SHP77 treated with DMSO at 0.1 percent for 48 hours (cell line): ENCODE results near the gene RASSF6.
"Not testable (repeated sequence)": the region's sequence is repeated elsewhere in the genome, so short reads cannot be mapped to it uniquely, and the experiment has no call there.

Experiments
- DNase-seq: peaks from one replicate; lab custom pipeline; 2025; lab: John Stamatoyannopoulos, UW

RASSF6 gene, protein sequence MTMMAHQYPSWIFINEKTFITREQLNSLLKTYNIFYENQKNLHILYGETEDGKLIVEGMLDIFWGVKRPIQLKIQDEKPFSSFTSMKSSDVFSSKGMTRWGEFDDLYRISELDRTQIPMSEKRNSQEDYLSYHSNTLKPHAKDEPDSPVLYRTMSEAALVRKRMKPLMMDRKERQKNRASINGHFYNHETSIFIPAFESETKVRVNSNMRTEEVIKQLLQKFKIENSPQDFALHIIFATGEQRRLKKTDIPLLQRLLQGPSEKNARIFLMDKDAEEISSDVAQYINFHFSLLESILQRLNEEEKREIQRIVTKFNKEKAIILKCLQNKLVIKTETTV

DNA sequence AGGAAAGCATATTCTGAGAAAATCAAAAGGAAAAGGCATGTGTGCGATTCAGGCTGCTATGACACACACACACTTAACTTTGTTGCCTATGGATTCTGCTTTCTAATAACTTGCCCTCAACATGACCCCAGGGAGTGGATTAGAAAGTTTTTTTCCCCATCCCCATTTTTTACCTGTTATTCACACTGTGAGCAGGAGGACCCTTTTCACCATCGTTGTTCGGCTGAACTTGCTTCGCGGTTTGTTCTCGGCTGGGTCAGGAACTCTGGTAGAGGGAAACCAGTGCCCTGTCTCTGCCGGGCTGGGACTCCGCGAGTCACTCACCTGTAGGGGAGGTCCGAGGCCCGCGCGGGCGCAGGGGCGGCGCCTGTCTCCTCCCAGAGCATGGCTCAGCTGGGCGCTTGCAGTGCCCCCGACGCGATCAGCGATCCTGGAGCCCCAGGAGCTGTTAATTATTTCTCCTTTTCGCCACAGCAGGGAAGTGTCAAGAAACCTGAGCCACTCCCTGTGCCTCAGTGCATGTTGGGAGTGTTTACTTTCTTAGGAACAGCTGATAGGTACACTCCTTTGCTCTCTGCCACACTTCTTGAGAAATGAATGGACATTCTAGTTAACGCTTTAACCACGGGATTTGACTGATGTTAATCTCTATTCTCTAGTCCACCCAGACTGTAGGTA is at the start of gene RASSF6:
TSS of gene RASSF6 (minus strand) at position 322 of the 678 bp plus-strand sequence. CDS start 8,641 bp downstream, outside the sequence.
- no peak for DNase-seq

DNA sequence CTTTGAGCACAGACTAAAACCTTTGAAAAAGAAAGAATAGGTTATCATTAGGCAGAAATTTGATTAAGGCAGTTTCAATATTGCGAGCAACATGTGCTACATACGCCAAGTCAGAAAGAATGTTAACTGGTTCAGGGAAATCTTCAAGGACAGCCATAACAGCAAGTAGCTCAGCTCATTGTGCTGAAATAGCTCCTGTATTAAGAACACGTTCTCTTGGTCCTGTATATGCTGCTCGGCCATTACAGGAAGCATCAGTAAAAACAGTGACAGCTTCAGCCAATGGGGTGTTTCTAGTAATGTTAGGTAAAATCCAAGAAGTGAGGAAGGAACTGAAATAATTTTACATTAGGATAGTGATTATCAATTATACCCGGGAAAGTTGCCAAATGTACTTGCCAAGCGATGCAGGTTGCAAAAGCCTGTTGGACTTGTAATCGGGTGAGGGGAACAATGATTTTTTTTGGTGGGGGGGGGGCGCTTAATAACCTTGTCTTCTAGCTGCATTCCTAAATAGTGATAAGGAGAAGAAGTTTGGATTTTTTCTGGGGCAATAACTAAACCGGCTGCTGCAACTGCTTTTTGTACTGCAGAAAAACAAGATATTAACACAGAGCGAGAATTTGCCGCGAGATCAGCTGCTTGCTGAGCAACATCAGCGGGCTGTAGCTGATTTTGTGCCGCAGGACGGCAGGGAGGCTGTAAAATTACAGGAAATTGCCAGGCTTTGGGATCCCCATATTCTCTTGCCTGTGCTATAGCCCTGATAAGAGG is 49.4 kb upstream of the RASSF6 start:
- DNase-seq = peak; percentile 28

DNA sequence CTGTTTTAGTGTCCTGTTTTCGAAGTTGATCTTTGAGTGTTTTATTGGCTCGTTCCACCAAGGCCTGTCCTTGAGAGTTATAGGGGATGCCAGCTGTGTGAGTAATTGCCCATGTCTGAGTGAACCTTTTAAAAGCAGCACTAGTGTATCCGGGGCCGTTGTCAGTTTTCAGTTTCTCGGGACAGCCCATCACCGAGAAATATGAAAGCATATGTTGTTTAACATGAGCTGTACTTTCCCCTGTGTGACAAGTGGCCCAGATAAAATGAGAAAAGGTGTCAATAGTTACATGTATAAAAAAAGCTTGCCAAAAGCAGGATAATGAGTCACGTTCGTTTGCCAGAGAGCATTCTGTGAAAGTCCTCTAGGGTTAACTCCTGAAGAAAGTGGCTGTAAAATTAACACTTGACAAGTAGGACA is 48.6 kb upstream of the RASSF6 start:
- no peak for DNase-seq

DNA sequence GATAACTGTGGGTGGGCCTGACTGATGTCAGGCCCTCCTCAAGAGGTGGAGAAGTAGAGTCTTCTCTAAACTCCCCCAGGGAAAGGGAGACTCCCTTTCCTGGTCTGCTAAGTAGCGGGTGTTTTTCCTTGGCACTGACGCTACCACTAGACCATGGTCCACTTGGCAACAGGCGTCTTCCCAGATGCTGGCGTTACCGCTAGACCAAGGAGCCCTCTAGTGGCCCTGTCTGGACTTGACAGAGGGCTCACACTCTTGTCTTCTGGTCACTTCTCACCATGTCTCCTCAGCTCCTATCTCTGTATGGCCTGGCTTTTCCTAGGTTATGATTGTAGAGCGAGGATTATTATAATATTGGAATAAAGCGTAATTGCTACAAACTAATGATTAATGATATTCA is 45.7 kb upstream of the RASSF6 start:
- not testable (repeated sequence) for DNase-seq

DNA sequence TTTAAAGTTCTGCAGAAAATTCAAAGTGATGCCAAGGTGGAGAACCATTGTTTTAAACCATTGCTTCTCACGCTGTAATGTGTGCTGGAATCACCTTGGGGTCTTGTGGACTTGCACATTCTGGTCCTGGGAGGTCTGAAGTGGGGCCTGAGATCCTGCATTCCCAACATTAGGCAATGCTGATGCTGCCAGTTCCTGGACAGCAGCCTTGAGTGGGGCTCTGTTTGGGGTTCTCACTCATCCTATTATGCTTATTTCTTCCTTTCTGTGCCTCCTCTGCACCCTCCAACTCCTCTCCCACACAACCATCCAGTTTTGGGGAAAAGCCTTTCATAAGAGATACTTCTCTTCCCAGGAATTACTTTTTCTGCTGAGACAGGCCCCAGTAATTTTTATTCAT is 44.2 kb upstream of the RASSF6 start:
- no peak for DNase-seq

DNA sequence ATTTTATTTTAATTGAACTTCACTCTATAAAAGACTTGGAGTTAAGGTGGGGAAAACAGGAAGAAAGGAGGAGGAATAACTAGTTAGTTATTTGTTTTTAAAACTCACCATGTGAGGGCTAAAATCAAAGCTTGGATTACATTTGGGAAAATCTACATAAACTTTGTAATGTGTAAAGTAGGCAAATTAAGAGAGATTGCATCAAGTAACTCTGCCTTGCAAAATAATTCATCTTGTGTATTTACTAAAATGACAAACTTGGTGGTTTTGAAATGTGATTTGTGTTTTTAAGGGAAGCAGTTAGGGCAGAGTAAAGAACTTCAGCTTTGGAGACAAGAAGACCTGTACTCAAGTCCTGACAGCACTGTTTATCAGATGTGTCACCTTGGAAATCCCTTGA is 43.3 kb upstream of the RASSF6 start:
- DNase-seq = no peak

DNA sequence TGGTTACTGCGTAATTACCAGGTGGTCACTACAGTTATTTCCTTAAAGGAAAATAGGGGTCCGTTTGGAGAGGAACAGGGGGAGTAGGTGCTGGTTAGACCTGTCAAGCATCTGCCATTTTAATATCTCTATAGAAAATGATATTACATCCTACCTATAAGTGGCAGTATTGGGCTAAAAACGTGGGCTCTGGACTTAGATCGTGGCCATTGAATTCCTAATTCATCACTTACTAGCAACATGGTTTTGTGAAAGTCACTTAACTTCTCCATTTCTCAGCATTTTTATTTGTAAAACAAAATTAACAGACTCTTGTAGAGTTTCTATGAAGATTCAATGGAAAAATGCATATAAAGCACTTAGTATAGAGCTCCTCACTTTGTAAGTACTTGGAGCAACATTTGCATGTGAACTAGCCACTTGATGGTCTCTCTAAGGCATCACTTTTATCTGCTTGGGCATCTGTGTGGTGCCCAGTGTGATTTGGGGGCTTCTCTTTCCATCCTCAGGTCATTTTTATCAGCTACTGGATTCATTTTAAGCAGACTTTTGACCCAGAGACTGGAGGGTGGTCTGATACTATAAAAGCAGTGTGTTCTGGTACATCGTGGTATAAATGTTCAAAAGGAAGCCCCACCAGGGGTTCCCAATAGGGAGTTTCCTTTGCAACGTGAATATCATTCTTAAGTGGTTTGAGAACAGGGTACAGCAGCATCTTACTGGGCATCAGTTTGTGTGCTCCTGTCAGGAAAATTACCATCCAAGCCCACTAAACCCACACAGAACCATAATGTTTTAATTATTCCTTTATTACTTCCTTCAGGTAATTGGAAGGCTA is 42.7 kb upstream of the RASSF6 start:
- DNase-seq = peak; percentile 58

DNA sequence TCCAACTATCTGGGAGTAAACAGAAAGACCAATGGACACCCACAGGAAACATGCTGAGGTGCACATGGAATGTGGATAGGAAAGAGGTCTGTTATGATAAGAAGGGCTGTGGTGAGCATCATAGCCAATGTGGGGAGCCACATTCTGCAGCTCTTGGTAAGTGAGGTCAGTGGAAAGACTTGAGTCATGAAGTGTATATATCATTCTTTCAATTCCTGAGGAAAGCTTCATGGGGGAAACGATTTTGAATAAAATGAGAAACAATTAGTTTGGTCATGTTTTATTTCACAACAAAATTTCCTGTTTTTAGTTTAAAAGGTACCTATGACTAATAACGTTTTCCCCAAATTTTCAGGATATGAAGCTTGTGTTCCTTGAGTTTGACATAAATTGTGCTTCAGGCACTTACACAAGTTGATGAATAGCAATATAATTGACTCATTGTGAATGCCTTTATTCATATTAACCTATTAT is 41.4 kb upstream of the RASSF6 start:
- no peak for DNase-seq

DNA sequence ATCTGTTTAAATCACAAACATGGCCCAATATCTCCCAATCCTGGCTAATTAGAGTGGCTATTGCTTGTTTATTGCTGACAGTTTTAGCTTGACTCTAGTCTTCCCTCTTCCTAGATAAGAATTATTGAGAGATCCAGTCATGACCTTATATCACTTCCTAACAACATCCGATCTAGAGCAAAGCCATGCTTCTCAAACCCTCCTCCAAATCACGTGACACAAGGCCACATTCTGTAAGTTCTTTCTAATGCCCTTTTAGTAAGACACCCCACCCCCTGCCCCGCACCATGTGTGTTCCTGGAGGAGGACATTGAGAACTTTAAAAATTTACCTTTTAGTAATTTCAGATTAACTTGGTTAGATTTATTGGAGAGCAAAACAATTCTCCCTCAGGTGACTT is 40.6 kb upstream of the RASSF6 start:
- DNase-seq = no peak

DNA sequence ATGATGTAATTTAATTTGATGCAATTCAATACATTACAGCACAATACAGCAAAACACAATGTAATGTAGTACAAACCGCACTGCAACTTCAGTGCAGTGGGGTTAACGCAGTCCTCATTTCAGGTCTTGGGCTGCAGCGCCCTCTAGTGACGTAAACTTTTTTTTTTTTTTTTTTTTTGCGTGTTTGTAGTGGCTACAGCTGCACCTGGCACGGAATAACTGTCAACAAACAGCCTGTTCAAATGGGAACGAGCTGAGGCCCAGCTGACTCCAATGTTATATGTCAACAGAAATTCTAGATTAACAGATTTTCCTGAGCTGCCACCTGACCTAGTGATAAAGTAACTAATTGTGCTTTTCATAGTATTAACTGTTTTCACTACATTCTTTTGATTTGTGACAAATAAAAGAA is 33.5 kb upstream of the RASSF6 start:
- peak; percentile 76 for DNase-seq

DNA sequence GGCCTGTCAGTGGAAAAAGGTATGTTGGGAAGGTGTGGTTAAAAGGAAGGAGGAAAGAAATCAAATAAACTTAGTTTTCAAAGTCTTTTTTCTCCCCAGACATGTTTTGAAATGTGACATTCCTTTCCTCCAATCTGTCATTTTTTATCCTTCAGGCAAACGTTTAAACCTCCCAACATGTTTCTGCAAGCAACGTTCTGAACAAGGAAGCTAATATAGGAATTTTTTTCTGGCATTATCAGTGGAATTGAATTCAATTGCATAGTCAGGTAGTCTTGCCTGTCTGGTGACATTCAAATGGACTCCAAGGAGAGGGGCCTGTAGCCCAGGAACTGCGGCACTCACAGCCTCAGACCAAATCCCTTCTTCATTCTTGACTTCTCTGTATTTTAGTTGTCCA is 30.0 kb upstream of the RASSF6 start:
- no peak for DNase-seq

DNA sequence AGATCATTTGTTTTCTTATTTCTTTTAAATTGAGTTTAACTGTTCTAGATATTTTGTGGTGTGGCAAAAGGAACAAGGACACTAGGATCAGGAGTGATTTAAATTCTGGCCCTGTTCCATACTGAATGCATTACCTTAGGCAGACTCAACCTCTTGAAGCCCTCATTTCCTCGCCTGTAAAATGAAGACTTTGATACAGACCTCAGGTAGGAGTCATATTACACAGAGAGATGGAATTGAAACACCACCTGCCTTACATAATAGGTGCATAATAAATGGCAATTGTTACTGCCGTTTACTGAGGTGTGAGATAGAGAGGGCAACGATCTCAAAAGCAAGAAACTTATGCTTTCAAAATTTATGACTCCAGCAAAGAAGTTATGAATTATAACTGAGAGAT is 28.2 kb upstream of the RASSF6 start:
- DNase-seq = peak; percentile 31

DNA sequence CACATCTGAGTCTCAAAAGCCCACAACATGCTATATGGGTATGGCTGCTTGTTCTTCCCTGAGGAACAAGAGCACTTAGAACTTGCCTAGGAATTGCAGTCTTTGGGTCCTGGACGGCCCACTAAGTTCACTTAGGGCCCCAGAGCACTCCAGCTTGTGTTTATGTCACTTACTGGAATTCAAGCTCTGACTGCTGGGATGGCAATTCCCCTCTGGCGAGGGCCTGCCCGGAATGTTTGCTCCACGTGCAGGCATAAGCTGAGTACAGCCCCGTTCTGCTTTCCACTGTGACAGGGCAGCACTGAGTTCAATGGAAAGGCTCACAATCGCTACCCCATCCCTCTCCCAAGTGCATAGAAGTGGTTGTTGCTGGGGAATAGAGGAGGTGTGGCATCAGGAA is 25.9 kb upstream of the RASSF6 start:
- no peak for DNase-seq

DNA sequence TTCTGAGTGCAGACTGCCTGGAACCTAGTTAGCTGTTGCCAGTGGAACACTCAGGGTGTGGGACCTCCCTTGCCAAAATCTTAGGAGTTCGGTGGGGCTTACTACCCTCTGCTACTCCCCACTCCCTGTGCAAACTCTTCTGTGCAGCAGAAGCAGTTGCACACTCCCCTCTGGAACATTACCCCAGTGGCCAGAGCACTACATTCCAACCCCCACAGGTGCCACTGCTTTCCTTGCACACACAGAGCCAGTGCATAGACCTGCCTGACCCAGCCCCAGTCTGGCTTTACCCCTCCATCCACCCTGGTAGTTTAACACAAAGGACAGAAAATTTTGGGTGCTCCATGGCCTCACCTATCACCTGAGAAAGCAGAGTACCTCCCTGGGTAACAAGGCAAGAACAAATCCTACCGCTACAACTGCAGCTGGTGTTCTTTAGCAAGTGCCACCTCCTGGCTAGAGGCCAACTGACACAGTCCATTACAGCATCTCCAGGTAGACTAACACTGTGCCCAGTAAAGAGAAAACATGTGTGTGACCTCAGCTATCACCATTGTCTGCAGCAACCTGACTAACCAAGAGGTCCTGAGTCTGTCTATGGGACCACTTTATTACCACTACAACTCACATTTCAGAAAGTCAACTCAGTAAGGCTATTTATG is 11.5 kb upstream of the RASSF6 start:
- no peak for DNase-seq

DNA sequence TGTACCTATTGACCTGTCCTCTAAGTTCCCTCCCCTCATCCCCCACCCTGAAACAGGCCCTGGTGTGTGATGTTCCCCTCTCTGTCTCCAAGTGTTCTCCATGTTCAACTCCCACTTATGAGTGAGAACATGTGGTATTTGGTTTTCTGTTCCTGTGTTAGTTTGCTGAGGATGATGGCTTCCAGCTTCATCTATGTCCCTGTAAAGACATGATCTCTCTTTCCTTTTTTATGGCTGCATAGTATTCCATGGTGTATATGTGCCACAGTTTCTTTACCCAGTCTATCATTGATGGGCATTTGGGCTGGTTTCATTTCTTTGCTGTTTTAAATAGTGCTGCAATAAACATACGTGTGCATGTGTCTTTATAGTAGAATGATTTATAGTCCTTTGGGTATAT is 8.6 kb upstream of the RASSF6 start:
- not testable (repeated sequence) for DNase-seq

DNA sequence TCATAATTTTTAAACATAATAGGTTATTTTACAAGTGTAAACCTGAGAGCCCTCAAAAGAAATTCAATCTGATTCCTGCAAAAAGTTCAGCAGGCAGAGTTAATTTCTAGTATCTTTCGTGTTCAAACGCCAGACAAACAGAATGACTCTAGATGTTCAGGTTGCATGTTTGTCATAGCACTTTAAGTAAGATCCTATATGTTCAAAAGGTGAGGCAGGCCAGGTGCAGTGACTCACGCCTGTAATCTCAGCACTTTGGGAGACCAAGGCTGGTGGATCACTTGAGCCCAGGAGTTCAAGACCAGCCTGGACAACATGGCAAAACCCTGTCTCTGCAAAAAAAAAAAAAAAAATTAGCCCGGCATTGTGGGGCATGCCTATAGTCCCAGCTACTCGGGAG is 1.1 kb upstream of the RASSF6 start:
- no peak for DNase-seq

DNA sequence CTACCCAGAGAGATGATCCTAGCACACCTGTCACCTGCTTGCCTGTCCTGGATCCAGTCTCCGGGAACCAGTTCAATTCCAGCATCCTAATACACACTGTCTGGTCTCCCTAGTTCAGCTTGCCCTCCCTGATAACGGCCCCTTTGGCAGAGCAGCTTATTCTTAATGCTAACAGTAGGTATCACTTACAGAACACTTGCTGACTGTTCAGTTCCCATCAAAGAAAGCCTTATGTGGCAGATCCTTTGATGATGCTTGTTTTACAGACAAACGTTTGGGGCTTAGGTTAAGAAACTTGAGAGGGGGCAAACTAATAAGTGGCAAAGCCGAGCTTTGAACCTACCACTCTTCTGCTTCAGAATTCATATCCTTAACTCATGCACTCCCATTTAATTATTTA is 890 bp downstream of the RASSF6 start:
- DNase-seq = no peak

DNA sequence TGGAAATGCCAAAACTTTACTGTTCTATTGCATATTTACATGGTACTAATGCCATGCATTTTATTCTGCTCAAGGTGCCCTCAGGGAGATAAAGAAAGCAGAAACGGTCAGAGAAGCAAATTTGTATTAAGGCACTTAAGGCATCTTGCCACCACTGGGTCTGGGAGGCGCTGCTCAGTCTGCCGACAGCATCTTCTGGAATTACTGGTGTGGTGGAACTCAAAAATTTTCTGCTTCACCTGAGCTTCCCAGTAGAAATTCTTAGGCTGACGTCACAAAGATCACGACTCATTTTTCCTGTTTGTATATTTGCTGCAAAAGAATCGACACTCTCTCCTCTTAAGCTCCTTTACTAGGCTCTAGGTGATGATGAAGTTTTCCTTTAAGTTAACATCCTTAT is 3.0 kb downstream of the RASSF6 start:
- DNase-seq = no peak

DNA sequence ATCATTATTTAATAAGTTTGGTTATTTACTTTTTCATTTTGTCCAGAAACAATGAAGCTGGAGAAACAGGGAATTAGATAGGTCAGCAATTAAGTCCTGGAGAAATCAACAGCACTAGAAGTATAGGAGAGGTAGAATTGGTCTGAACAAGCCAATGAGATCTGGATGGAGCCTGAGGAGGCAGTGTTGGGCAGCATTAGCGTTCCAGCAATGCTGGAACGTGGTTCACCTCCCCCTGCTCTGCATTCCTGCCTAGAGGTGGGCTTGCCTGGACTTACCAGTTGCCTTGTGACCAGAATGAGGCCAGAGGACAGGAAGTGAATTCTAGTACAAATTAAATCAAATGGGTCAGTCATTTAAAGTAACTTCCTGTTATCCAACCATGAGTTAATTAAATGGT is 4.6 kb downstream of the RASSF6 start:
- DNase-seq = no peak

DNA sequence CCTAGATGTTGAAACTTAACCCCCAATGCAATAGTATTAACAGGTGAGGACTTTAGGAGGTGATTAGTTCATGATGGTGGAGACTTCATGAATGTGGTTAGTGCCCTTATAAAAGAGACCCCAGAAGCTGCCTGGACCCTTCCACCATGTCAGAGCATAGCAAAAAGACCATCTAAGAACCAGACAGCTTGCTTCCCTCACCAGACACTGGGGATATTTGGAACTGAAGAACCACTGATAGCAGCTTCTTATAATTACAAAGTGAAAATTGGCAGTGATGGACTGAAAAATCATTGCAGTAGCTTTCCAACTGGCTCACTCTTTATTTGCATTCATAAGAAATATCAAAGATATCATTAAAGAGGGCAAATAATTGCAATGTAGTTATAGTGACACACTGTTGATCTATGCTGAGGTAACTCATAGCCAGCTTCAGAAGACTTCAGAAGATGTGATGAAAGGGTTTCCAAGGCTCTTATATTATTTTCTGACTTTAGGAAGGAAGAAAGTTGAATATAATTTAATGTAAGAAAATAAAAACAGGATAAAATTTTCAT is 5.8 kb downstream of the RASSF6 start:
- no peak for DNase-seq

DNA sequence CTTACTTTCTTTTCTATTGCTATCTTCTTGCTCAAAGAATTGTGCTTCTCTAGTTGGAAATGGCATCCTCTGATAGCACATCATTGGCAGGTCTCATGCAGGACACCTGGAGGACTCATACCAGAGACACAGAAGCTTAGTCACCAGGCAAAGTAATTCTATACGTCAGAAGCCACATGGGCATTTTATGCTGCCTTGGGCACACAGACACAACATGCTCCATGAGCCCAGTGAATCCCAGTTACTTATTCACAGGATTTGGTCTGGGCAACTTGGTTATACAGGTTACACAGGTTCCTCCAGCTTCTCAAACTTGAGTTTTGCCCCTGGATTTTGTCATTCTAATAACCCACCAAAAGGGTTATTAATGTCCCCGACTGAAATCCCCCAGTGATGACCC is 7.1 kb downstream of the RASSF6 start:
- DNase-seq = no peak
